Sciatic nerve (tissue), 2 donors: ENCODE measurements around the gene STARD5. TPM values are rescaled to one million over a fixed set of nuclear protein-coding genes. Genes with fewer than 3 reads are reported as not detected.
A peak's percentile ranks its signal among the peaks of the same experiment; 100 is the strongest.
"Not testable (repeated sequence)": the region's sequence is repeated elsewhere in the genome, so short reads cannot be mapped to it uniquely, and the experiment has no call there.

ENCODE experiments used
- ATAC-seq: fragments of 200-7000 bp; cut with Tn5 transposase; one replicate; pipeline ENCODE4 v1.9.1; 2020; ENCODE audit warnings: mild to moderate bottlenecking, moderate library complexity
- DNase-seq: peaks from one replicate; pipeline ENCODE4 v3.0.0-alpha.2; 2020; ENCODE audit warnings: low spot score
- intact Hi-C: fragments of 100-400 bp; cut with DNase I; formaldehyde crosslinking; loops from one replicate; pipeline ENCODE4 v1.14.2; 2022
- total RNA-seq: library from RNA; stranded (reverse); fragmentation: NEBNext Ultra II Directional; extraction: Animal tissue kit (Norgen Biotek cat#: 25700); gene quantifications from one replicate; pipeline ENCODE4 v1.2.1, GENCODE V29; 2021
- donor health status: DM: no; HTN: no; CAD: no.
- donor health status: DM: no; HTN: no; CAD: no.

STARD5 gene, protein sequence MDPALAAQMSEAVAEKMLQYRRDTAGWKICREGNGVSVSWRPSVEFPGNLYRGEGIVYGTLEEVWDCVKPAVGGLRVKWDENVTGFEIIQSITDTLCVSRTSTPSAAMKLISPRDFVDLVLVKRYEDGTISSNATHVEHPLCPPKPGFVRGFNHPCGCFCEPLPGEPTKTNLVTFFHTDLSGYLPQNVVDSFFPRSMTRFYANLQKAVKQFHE
- 6.1 TPM for total RNA-seq

GRCh38 chr15:81323944-81324881 is at the start of gene STARD5:
TSS of gene STARD5 (minus strand) at chr15:81324141. CDS start at chr15:81324099, 42 bp downstream.
- ATAC-seq (peak; percentile 100), DNase-seq (peak; percentile 99)
- intact Hi-C loops: no loop called here

DNA sequence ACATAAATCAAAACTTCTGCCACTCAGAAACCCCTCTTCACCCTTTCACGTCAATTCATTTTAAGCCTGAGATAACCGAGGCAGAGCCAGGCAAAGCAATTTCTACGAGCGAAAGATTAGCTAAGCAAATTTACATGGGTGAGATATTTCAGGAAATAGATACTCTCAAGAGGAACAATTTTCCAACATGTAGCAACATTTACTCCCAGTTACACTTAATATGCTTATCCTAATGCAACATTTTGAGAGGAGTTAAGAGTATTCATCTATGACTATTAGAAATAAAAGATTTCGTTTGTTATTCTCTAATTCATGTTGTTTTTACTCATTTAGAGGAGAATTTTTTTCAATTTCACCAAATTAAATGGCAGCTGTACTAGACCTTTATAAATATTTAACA is 49.2 kb upstream of the STARD5 start:
- no peak for DNase-seq
- no peak for ATAC-seq
- intact Hi-C loops: no loop called here

GRCh38 chr15:81372575-81372974 is 48.6 kb upstream of the STARD5 start:
- DNase-seq (no peak), ATAC-seq (no peak)
- intact Hi-C loops: no loop called here

- peak; percentile 84 for ATAC-seq
- intact Hi-C loops: no loop called here
- no peak for DNase-seq
These were observed 40.0 kb upstream of the STARD5 start for GRCh38 chr15:81363718-81364500.

- DNase-seq (no peak), ATAC-seq (peak; percentile 67)
- intact Hi-C loops: no loop called here
These were observed 39.3 kb upstream of the STARD5 start for GRCh38 chr15:81363276-81363675.

DNA sequence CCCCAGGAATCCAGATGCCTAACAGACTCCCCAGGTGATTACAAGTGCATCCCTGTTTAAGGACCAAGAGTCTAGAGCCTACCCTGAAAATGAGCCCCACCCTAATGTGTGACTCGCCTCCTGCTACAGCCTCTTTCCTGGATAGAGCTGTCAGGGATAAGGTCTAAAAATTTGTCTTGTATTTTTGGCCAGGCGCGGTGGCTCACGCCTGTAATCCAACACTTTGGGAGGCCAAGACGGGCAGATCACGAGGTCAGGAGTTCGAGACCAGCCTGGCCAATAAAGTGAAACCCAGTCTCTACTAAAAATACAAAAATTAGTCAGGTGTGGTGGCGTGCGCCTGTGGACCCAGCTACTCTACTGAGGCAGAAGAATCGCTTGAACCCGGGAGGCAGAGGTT is 38.8 kb upstream of the STARD5 start:
- intact Hi-C loops: no loop called here
- ATAC-seq (peak; percentile 47), DNase-seq (no peak)

DNA sequence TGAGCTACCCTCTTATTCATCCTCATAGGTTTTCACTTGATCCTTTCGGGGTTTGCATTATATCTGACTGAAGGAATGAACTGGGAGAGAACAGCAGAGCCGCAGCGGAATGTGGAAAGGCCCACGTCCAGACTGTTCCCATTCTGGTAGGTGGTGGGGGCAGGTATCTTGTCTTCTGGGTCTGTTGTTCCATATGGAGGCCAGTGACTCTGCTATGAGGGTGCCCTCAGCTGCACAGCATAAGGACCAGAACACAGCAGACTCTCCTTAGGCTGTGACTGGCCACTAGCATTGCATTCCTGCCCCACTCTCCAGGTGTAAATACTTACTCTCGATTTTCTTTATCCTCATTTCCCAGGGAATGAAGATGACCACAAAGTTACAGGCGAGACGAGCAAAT is 38.0 kb upstream of the STARD5 start:
- no peak for ATAC-seq
- DNase-seq: no peak
- intact Hi-C loops: no loop called here

DNA sequence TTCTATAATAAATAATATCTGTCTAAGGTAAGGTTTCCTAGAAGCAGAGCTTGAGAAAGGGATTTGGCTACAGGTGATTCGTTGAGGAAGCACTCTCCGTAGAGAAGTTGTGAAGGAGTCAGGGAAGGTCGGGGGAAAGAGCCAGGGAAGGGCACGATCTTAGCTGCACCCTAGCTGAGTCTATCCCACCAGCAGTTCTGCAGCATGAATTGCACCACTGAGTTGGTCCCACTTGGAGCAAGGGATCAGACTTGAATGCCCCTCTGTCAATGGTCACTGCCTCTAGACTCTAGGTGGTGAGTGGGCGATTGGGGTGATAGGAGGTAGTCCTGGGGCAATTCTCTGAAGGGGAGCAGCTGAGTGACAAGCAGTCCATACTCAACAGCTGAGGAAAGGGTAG is 36.5 kb upstream of the STARD5 start:
- ATAC-seq: no peak
- DNase-seq: no peak
- intact Hi-C loops: no loop called here

DNA sequence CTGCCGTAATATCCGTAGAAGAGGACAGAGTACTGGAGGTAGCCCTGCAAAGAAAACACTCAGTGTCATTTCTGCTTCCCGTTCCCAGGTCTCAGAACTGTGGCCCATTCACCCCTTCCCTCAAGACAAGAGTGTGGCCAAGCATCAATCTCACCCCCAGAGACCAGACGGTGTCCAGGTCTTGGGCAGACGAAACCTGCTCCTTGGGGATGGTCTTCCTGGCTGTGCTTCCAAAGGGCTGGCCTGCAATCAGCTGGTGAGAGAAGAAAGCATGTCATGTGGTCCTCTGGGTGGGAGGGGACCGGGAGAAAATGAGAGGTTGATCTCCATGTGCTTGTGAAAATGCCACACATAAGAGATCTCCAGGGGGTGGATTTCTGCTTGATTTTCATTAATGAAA is 34.3 kb upstream of the STARD5 start:
- intact Hi-C loops: no loop called here
- DNase-seq (no peak), ATAC-seq (no peak)

DNA sequence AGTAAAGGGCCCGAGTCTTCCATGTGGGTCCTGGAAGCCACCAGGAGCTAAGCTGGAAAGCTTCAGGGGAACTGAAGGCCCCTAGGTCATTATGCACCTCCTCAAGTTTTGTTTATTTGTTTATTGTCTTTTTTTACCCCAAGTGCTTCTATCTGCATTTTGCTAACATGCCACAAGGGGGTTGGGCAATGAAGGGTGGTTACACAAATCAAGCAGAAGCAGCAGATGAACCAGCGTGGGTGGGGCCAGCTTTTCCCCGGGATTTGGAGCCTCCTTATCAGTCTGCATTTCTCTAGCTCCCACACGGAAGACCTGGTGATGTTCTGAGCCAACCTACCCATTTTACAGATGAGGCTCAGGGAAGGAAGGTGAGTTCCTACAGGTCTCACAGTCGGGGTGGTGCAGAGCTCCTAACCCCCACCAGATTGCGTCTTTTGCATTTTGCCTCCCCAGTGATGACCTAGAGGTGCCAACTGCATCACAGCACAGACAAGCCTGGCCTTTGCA is 33.3 kb upstream of the STARD5 start:
- DNase-seq (no peak), ATAC-seq (no peak)
- intact Hi-C loops: no loop called here

DNA sequence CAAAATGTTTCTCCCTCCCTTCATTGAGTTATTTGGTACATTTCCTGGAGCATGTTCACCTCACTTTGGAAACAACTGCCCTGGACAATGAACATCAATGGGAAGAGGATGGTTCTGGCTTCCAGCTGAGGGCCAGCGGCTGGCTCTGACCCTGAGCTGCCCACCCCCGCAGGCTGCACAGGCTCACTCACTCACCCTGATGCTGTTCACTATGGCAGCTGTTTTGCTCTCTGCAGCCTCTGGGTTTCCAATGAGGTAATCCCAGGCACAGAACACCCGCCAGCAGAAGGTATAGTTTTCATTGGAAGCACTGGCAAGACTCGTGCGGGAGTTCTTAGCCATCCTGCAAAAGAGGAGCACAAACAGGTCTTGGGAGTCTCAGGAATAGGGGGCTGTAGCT is 32.3 kb upstream of the STARD5 start:
- DNase-seq (no peak), ATAC-seq (no peak)
- intact Hi-C loops: no loop called here

DNA sequence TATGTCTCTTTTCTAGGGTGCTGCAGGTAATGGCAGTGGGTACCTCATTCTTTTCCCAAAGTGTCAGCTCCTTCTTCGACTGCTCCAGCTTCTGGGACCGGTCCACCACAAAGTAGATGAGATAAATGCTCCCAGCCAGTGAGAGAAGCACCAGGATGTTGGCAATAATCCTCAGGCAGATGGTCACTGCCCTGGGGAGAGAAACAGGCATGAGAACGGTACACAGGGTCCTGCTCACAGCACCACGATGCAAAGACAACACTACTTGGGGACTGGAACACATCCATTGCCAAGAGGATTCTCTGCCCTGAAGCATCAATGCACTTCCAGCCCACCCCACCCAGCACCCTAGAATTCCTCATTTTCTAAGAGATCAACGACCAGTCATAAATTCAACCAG is 27.7 kb upstream of the STARD5 start:
- intact Hi-C loops: no loop called here
- no peak for DNase-seq
- no peak for ATAC-seq

GRCh38 chr15:81349271-81349670 is 25.3 kb upstream of the STARD5 start:
- DNase-seq: no peak
- ATAC-seq: no peak
- intact Hi-C loops: no loop called here

DNA sequence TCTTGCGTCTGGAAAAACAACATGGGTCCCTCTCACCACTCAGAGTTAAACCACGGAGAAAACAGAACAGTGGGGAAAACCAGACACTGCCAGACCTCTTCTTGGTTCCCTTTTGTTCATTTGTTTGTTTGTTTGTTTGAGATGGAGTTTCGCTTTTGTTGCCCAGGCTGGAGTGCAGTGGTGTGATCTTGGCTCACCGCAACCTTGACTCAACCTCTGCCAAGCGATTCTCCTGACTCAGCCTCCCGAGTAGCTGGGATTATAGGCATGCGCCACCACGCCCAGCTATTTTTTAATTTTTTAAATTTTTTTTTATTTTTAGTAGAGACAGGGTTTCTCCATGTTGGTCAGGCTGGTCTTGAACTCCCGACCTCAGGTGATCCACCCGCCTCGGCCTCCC is 24.8 kb upstream of the STARD5 start:
- intact Hi-C loops, DNase-seq, ATAC-seq: not testable (repeated sequence)

DNA sequence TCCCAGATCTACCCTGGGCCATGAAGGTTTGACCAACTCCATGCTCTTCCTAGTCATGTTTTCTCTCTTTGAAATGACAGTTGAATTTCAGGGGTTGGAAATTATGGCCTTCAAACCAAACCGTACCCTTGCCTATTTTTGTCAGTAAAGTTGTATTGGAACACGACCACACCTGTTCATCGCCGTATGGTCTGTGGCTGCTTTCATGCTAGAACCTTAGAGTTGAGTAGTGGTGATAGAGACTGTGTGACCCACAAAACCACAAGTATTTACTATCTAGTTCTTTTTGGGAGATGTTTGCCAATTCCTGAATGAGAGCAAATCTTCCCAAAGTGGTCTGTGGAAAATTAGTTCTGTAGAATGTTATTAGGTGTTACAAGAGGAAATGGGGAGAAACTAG is 24.0 kb upstream of the STARD5 start:
- intact Hi-C loops: no loop called here
- DNase-seq (no peak), ATAC-seq (no peak)

GRCh38 chr15:81346611-81347010 is 22.7 kb upstream of the STARD5 start:
- intact Hi-C loops: no loop called here
- DNase-seq (no peak), ATAC-seq (no peak)

DNA sequence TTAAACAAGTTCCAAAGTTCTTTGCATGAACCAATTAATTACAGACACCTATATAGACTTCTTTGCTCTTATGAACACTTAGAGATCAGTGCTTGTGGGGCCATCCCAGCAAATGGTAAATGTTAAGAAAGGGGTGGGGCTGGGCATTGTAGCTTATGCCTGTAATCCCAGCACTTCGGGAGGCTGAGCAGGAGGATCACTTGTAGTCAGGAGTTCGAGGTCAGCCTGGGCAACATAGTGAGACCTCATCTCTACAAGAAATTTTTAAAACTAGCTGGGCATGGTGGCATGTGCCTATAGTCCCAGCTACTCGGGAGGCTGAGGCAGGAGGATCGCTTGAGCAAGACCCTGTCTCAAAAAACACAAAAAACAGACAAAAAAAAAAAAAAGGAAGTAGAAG is 19.4 kb upstream of the STARD5 start:
- DNase-seq (no peak), ATAC-seq (no peak)
- intact Hi-C loops: no loop called here

DNA sequence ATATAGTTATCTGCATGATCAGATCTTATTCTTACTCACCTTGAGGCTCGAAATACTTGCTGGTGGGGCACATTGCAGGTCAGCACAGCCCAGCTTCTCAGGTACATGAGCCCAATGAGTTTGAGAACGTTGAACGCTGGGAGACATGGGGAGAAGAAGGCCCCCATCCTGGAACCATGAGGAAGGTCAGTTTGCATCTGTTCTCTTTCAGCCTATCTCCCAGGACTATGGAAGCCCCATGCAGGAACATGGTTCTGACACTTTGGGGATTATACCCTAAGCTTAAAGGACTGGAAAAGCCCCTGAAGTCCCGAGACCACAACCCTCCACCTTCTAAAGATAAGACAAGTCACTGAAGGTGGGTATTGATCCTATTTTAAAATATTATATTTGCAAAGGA is 17.4 kb upstream of the STARD5 start:
- intact Hi-C loops: no loop called here
- ATAC-seq (no peak), DNase-seq (no peak)

DNA sequence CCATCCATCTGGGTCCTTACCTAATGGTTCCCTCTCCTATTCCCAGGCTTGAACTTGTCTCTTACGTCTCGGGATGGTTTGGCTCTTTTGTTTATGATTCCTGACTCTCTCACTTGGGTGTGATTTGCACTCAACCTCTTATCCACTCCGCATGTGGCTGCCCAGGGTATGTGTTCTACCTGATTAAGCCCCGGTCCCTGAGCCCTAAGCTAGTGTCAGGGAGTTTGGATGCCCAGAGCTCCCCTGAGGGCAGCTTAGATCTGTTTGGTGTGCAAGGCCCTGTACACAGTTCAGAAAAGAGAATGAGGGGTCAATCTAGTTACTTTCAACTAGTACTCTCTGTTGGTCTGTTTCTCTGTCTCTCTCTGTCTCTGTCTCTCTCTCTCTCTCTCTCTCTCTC is 15.9 kb upstream of the STARD5 start:
- no peak for ATAC-seq
- DNase-seq: no peak
- intact Hi-C loops: no loop called here

- intact Hi-C loops: no loop called here
These were observed 15.4 kb upstream of the STARD5 start for GRCh38 chr15:81339321-81339720.

More at GRCh38 chr15:81339321-81339720, 15.4 kb upstream of the STARD5 start:
- no peak for DNase-seq
- ATAC-seq: no peak
